H1 (cell line): ENCODE results near the gene MAD2L1BP. TPM values are rescaled to one million over a fixed set of nuclear protein-coding genes. Genes with fewer than 3 reads are reported as not detected.
A peak's percentile ranks its signal among the peaks of the same experiment; 100 is the strongest.

ENCODE experiments used
- CTCF ChIA-PET: fragments of 300-600 bp; sonication (Branson Sonifier 250); formaldehyde crosslinking; loops from one replicate; lab custom pipeline; 2021; ENCODE audit not compliant: partially characterized antibody; lab: Charles Lee
- POLR2A ChIA-PET: fragments of 300-600 bp; sonication (Branson Sonifier 250); formaldehyde crosslinking; loops from one replicate; lab custom pipeline; 2021; ENCODE audit warnings: inconsistent platforms; ENCODE audit not compliant: partially characterized antibody; lab: Charles Lee
- DNase-seq, 2 experiments: peaks; one replicate each; pipeline versions ENCODE4 v3.0.0 to v3.0.0-alpha.2; 2010 to 2022; ENCODE audit warnings: low spot score in 2 of 2, low read depth in 1 of 2, mixed read lengths in 1 of 2
- FAIRE-seq: peaks from 2 replicates; lab custom pipeline; 2011; peaks lifted over from hg19 to GRCh38; lab: Jason Lieb, UNC
- H2AFZ ChIP-seq: 2 replicates; pipeline ENCODE4 v1.8.1; 2012; ENCODE audit warnings: low read length, inconsistent platforms
- H2AK5ac ChIP-seq: 2 replicates; pipeline ENCODE4 v1.6.1; 2013; ENCODE audit warnings: low read depth, low read length
- H2BK120ac ChIP-seq: replicated peaks from 2 replicates; pipeline ENCODE3; 2013; ENCODE audit warnings: low read depth, low read length, inconsistent platforms
- H2BK12ac ChIP-seq: 2 replicates; pipeline ENCODE4 v1.6.1; 2013; ENCODE audit warnings: low read depth, low read length
- H2BK15ac ChIP-seq: 2 replicates; pipeline ENCODE4 v1.6.1; 2013; ENCODE audit warnings: low read length
- H2BK20ac ChIP-seq: 2 replicates; pipeline ENCODE4 v1.6.1; 2013; ENCODE audit warnings: low read length
- H2BK5ac ChIP-seq: 2 replicates; pipeline ENCODE4 v1.6.1; 2013; ENCODE audit warnings: low read depth, low read length
- H3K14ac ChIP-seq: 2 replicates; pipeline ENCODE4 v1.6.1; 2013; ENCODE audit warnings: inconsistent platforms; ENCODE audit not compliant: insufficient read length
- H3K18ac ChIP-seq: 2 replicates; pipeline ENCODE4 v1.6.1; 2013; ENCODE audit warnings: low read length; ENCODE audit errors: extremely low read depth
- H3K23ac ChIP-seq: 2 replicates; pipeline ENCODE4 v1.6.1; 2013; ENCODE audit warnings: inconsistent platforms; ENCODE audit not compliant: insufficient read length
- H3K23me2 ChIP-seq: 2 replicates; pipeline ENCODE4 v1.6.1; 2013; ENCODE audit warnings: low read depth, low read length
- H3K27ac ChIP-seq: 2 replicates; pipeline ENCODE4 v1.6.1; 2011; ENCODE audit warnings: low read depth, low read length, inconsistent platforms
- H3K27me3 ChIP-seq, 4 experiments: replicated peaks in 1 of 4; 1 replicate in 1 of 4; 2 replicates in 3 of 4; pipeline versions ENCODE4 v1.6.1 to v1.8.1; 2011 to 2013; ENCODE audit warnings: low read length in 3 of 4, mild to moderate bottlenecking in 3 of 4, inconsistent platforms in 2 of 4, mixed read lengths in 2 of 4, moderate library complexity in 1 of 4; ENCODE audit not compliant: control insufficient read depth in 3 of 4, insufficient read depth in 3 of 4; ENCODE audit errors: extremely low read depth in 1 of 4
- H3K36me3 ChIP-seq, 4 experiments: 2 replicates each; pipeline versions ENCODE4 v1.6.1 to v1.8.1; 2011 to 2013; ENCODE audit warnings: mild to moderate bottlenecking in 4 of 4, low read length in 3 of 4, moderate library complexity in 2 of 4, control low read depth in 1 of 4, inconsistent platforms in 1 of 4; ENCODE audit not compliant: insufficient read depth in 4 of 4, control insufficient read depth in 2 of 4
- H3K4ac ChIP-seq: replicated peaks from 2 replicates; pipeline ENCODE3; 2013; ENCODE audit warnings: low read length, low read depth, mixed read lengths, inconsistent platforms; ENCODE audit not compliant: insufficient read length
- H3K4me1 ChIP-seq, 4 experiments: replicated peaks in 1 of 4; 1 replicate in 1 of 4; 2 replicates in 3 of 4; pipeline versions ENCODE4 v1.6.1 to v1.8.1; 2011 to 2013; ENCODE audit warnings: low read length in 3 of 4, inconsistent platforms in 2 of 4, mixed read lengths in 1 of 4; ENCODE audit not compliant: insufficient read depth in 4 of 4, control insufficient read depth in 3 of 4
- H3K4me2 ChIP-seq, 2 experiments: 2 replicates each; pipeline versions ENCODE4 v1.6.1 to v1.8.1; 2011 to 2013; ENCODE audit warnings: low read depth in 2 of 2, low read length in 2 of 2, control low read depth in 1 of 2, inconsistent platforms in 1 of 2, mild to moderate bottlenecking in 1 of 2; ENCODE audit not compliant: insufficient read depth in 1 of 2
- H3K4me3 ChIP-seq, 4 experiments: fragments of 200-600, 300-600 bp in 1 of 4; sonication (generic), shearing (Covaris generic), sonication (Bioruptor Twin) in 1 of 4; 2 replicates each; pipeline versions ENCODE4 v1.5.1 to v1.8.1; 2011 to 2016; ENCODE audit warnings: low read length in 4 of 4, low read depth in 3 of 4, control low read depth in 2 of 4, inconsistent platforms in 2 of 4, mild to moderate bottlenecking in 2 of 4, mixed read lengths in 1 of 4, moderate library complexity in 1 of 4; ENCODE audit not compliant: insufficient read depth in 2 of 4; ENCODE audit errors: extremely low read depth in 1 of 4
- H3K56ac ChIP-seq: replicated peaks from 2 replicates; pipeline ENCODE3; 2013; ENCODE audit warnings: low read depth, mild to moderate bottlenecking, mixed read lengths, low read length, inconsistent platforms; ENCODE audit not compliant: insufficient read length
- H3K79me1 ChIP-seq: 2 replicates; pipeline ENCODE4 v1.6.1; 2013; ENCODE audit warnings: low read depth, low read length, control low read depth
- H3K79me2 ChIP-seq, 2 experiments: 2 replicates each; pipeline versions ENCODE4 v1.6.1 to v1.8.1; 2012 to 2013; ENCODE audit warnings: low read length in 2 of 2, mild to moderate bottlenecking in 2 of 2, inconsistent platforms in 1 of 2; ENCODE audit not compliant: insufficient read depth in 2 of 2, control insufficient read depth in 1 of 2
- H3K9ac ChIP-seq, 4 experiments: replicated peaks in 1 of 4; 1 replicate in 1 of 4; 2 replicates in 3 of 4; pipeline versions ENCODE4 v1.6.1 to v1.8.1; 2011 to 2013; ENCODE audit warnings: low read depth in 3 of 4, low read length in 3 of 4, control low read depth in 2 of 4, mild to moderate bottlenecking in 2 of 4, moderate library complexity in 2 of 4, inconsistent platforms in 1 of 4; ENCODE audit errors: extremely low read depth in 1 of 4
- H3K9me3 ChIP-seq, 2 experiments: 2 replicates each; pipeline versions ENCODE4 v1.6.1 to v1.8.1; 2012 to 2013; ENCODE audit warnings: mild to moderate bottlenecking in 2 of 2, moderate library complexity in 2 of 2, control low read depth in 1 of 2, inconsistent platforms in 1 of 2, low read depth in 1 of 2, low read length in 1 of 2, mixed read lengths in 1 of 2; ENCODE audit not compliant: insufficient read depth in 2 of 2
- H4K20me1 ChIP-seq, 2 experiments: replicated peaks in 1 of 2; 2 replicates each; pipeline versions ENCODE3 to v1.8.1; 2011 to 2013; ENCODE audit warnings: inconsistent platforms in 2 of 2, low read length in 2 of 2, mild to moderate bottlenecking in 1 of 2; ENCODE audit not compliant: insufficient read depth in 2 of 2, control insufficient read depth in 1 of 2
- H4K5ac ChIP-seq: 2 replicates; pipeline ENCODE4 v1.6.1; 2013; ENCODE audit warnings: low read length, low read depth, mixed read lengths, inconsistent platforms; ENCODE audit not compliant: insufficient read length
- H4K8ac ChIP-seq: 2 replicates; pipeline ENCODE4 v1.8.0; 2013; ENCODE audit warnings: mild to moderate bottlenecking, moderate library complexity, low read length, inconsistent platforms; ENCODE audit not compliant: insufficient read depth; ENCODE audit errors: extremely low read depth
- H4K91ac ChIP-seq: replicated peaks from 2 replicates; pipeline ENCODE3; 2013; ENCODE audit warnings: low read length, mixed read lengths, inconsistent platforms; ENCODE audit not compliant: insufficient read length
- CBX5 ChIP-seq: fragments of 300-800, 300-1000 bp; sonication (generic); IDR thresholded peaks from 2 replicates; pipeline ENCODE4 v1.7.1; 2016; ENCODE audit warnings: antibody characterized with exemption, low read length, low read depth
- CHD1 ChIP-seq: IDR thresholded peaks from 2 replicates; pipeline ENCODE4 v1.6.1; 2012; ENCODE audit warnings: low read depth, low read length, improper control_type of control experiment
- CREB1 ChIP-seq: IDR thresholded peaks from 2 replicates; pipeline ENCODE4 v1.6.1; 2012; ENCODE audit warnings: inconsistent platforms
- EP300 ChIP-seq, 2 experiments: IDR thresholded peaks; 1 replicate in 1 of 2; 2 replicates in 1 of 2; pipeline ENCODE4 v1.6.1; 2011 to 2012; ENCODE audit warnings: low read depth in 2 of 2, low read length in 2 of 2, mild to moderate bottlenecking in 2 of 2, borderline replicate concordance in 1 of 2, inconsistent platforms in 1 of 2, moderate library complexity in 1 of 2
- JUN ChIP-seq: IDR thresholded peaks from 2 replicates; pipeline ENCODE4 v1.6.1; 2011; ENCODE audit warnings: low read depth, mild to moderate bottlenecking, improper control_type of control experiment, low read length
- JUND ChIP-seq: IDR thresholded peaks from 2 replicates; pipeline ENCODE4 v1.6.1; 2011; ENCODE audit warnings: mild to moderate bottlenecking, improper control_type of control experiment, low read length
- RXRA ChIP-seq: IDR thresholded peaks from 2 replicates; pipeline ENCODE4 v1.6.1; 2011; ENCODE audit warnings: low read depth, mild to moderate bottlenecking, low read length, moderate library complexity; ENCODE audit not compliant: insufficient read depth
- SIRT6 ChIP-seq: IDR thresholded peaks from one replicate; pipeline ENCODE4 v1.7.1; 2012; ENCODE audit warnings: low read length, inconsistent platforms
- SP2 ChIP-seq: IDR thresholded peaks from 2 replicates; pipeline ENCODE4 v1.6.1; 2012; ENCODE audit warnings: mild to moderate bottlenecking, low read length, inconsistent platforms
- SRF ChIP-seq: IDR thresholded peaks from 2 replicates; pipeline ENCODE4 v1.6.1; 2011; ENCODE audit warnings: mild to moderate bottlenecking, low read depth, low read length, moderate library complexity
- SUZ12 ChIP-seq: fragments of 200-600 bp; sonication (generic); IDR thresholded peaks from 2 replicates; pipeline ENCODE4 v1.6.1; 2012; ENCODE audit warnings: mild to moderate bottlenecking, inconsistent platforms, low read length, moderate library complexity, mixed read lengths
- YY1 ChIP-seq: IDR thresholded peaks from 2 replicates; pipeline ENCODE4 v1.6.1; 2011; ENCODE audit warnings: low read depth, mild to moderate bottlenecking, low read length
- WGBS, 2 experiments: shearing (Covaris generic) in 1 of 2; methylation state at CpG; one replicate each; pipeline versions ENCODE4 v1.1.6 to v1.1.7; 2013 to 2015; ENCODE audit warnings: low lambda C conversion rate in 2 of 2, mixed read lengths in 2 of 2, inconsistent platforms in 1 of 2, low coverage in 1 of 2, missing lambda C conversion rate in 1 of 2; ENCODE audit not compliant: insufficient replicate concordance in 2 of 2, insufficient coverage in 1 of 2, insufficient read length in 1 of 2; ENCODE audit errors: extremely low coverage in 1 of 2, missing lambda C conversion rate in 1 of 2; 5-methylcytosine and 5-hydroxymethylcytosine counted together
- polyA plus RNA-seq, 7 experiments: library from polyadenylated mRNA; depleted of rRNA in 3 of 7; stranded (reverse) in 5 of 7; unstranded in 2 of 7; fragments of >200 nt in 5 of 7; fragments of 200-250 nt in 2 of 7; gene quantifications; 1 replicate in 5 of 7; 2 replicates in 1 of 7; 4 replicates in 1 of 7; pipeline versions ENCODE4 v1.2.1 to v1.2.3, GENCODE V29; 2011 to 2013; ENCODE audit warnings: missing spikeins in 2 of 7, mixed read lengths in 2 of 7
- total RNA-seq: library from RNA; stranded (reverse); fragmentation: NEBNext Ultra II Directional; extraction: Animal tissue kit (Norgen Biotek cat#: 25700); gene quantifications from 2 replicates; pipeline ENCODE4 v1.2.1, GENCODE V29; 2021

Gene MAD2L1BP
- total and polyA plus RNA-seq, 2 of the 8 experiments (the other 6 are each of a cell fraction or from before 2014, with no cell fraction given), result 35.5 to 70.0 TPM

GRCh38 chr6:43629505-43630300, 5.9 kb upstream of the MAD2L1BP start:
- Histone ChIP-seq H3K36me3 (peaks cover 8 to 20% (median 14%) of the 10 kb centered on the region in 4 experiments; a peak in 7 of 8 replicates), H2BK12ac (peak overlapping the region; percentile 98), H3K23ac (no peak overlapping the region), H2AK5ac (peak overlapping the region; percentile 45), H4K91ac (peak overlapping the region; percentile 95), H3K27me3 (no peaks in the 10 kb centered on the region), H3K56ac (peak overlapping the region; percentile 93), H3K9ac (peak overlapping the region; percentile 82 to 90 (median 88)), H3K4me2 (peak overlapping the region; percentile 61 to 76), H2BK120ac (peak overlapping the region; percentile 99), H3K9me3 (no peaks in the 10 kb centered on the region), H2AFZ (peak overlapping the region; percentile 87), H3K79me1 (peaks cover 8% of the 10 kb centered on the region), H4K8ac (peak overlapping the region; percentile 95), H3K79me2 (peaks cover 0 to 18% of the 10 kb centered on the region in 2 experiments; a peak in 2 of 4 replicates), H4K5ac (peak overlapping the region; percentile 95), H2BK15ac (peak overlapping the region; percentile 98), H3K4ac (peak overlapping the region; percentile 100), H2BK5ac (peak overlapping the region; percentile 98), H3K27ac (peak overlapping the region; percentile 90), H3K4me1 (peaks cover 0 to 4% (median 0%) of the 10 kb centered on the region in 4 experiments; a peak in 3 of 7 replicates), H3K18ac (peak overlapping the region; percentile 98), H2BK20ac (no peak overlapping the region; the same call in 1 of the 2 replicates), H4K20me1 (peaks cover 0 to 6% of the 10 kb centered on the region in 2 experiments), H3K23me2 (peaks cover 9% of the 10 kb centered on the region), H3K14ac (peak overlapping the region; percentile 6), H3K4me3 (peak overlapping the region; percentile 59 to 89 (median 68))
- POLR2A ChIA-PET, result interaction anchor here (0.6 to 4.7 kb wide), 42 partner anchors 11 to 627 kb away, joined by 3 to 79 read pairs (median 5); partner anchors contain the start of genes HSP90AB1, LRRC73, MRPS18A and POLH
- 2% methylated on average over 41 of the region's 41 CpGs; no CpG with 5 or more reads in 1 of the 2 experiments for WGBS, 2 experiments
- FAIRE-seq (peak; percentile 78), DNase-seq (peak; percentile 90 to 91)
- CTCF ChIA-PET, result interaction anchor here (0.6 to 2.1 kb wide), 5 partner anchors 19 to 321 kb away, joined by 3 to 5 read pairs (median 3); no protein-coding TSS in a partner anchor
- TF ChIP-seq SIRT6 (no peak), JUN (no peak), CBX5 (no peak), SRF (no peak), SUZ12 (no peak), CHD1 (no peak), RXRA (no peak), EP300 (IDR thresholded peaks at IDR 0.05; ENCODE audit: borderline replicate concordance in 1 of 2, low read depth in 2 of 2, low read length in 2 of 2) (no peak), JUND (no peak; the same call in none of the 2 replicates), CREB1 (no peak), YY1 (no peak), SP2 (no peak)
